AG10803 (cell line): Measurements from ENCODE around the gene LRP2BP.

Experiments
- DNase-seq: peaks from one replicate; pipeline ENCODE4 v3.0.0; 2010; ENCODE audit warnings: low read depth
- H3K4me3 ChIP-seq: 2 replicates; pipeline ENCODE4 v1.5.1; 2011; ENCODE audit warnings: mild to moderate bottlenecking, low read length, control low read depth
- TF ChIP-seq, protein P1 (sequence below): conservative IDR thresholded peaks from 2 replicates; pipeline ENCODE4 v1.5.1; 2011; ENCODE audit warnings: mild to moderate bottlenecking, low read length, control low read depth, inconsistent platforms

Gene LRP2BP

DNA sequence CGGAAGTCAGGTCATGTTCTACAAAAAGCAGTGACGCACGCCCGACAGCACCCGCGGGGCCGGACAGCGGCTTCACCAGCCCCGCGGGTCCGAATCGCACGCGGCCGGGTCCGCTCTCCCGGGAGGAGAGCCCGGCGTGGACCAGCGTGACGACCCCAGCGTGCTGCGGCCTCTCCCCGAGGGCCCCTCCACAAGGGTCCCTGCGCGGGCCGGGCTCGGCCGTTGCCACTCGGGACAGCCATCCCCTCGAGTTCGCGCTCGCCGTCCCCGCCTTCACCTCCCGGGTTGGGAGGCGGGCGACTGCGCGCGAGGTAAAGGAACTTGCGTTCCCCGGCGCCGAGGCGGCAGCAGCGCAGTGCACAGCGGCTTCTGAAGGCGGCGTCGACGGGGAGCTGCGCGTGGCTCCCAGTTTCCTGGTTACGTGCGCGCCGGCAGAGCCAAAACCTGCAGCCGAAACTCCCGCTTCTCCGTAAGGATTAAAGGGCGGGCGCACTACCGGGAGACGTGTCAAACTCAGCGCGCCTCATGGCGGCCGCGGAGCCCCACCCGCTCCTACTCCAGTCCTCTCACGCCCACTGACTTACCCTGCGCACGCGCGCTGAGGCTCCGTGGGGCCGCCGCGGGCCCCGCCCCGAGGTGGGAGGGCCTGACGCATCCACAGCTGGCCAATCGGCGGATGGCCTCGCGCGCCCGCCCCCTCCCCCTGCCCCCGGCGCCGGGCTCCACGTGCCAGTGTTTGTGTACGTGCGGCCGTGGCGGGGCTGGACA lies 416 bp upstream of the LRP2BP start:
- peak; percentile 98 for DNase-seq
- H3K4me3 ChIP-seq = peak overlapping the region; percentile 84
- TF ChIP-seq, protein P1, sequence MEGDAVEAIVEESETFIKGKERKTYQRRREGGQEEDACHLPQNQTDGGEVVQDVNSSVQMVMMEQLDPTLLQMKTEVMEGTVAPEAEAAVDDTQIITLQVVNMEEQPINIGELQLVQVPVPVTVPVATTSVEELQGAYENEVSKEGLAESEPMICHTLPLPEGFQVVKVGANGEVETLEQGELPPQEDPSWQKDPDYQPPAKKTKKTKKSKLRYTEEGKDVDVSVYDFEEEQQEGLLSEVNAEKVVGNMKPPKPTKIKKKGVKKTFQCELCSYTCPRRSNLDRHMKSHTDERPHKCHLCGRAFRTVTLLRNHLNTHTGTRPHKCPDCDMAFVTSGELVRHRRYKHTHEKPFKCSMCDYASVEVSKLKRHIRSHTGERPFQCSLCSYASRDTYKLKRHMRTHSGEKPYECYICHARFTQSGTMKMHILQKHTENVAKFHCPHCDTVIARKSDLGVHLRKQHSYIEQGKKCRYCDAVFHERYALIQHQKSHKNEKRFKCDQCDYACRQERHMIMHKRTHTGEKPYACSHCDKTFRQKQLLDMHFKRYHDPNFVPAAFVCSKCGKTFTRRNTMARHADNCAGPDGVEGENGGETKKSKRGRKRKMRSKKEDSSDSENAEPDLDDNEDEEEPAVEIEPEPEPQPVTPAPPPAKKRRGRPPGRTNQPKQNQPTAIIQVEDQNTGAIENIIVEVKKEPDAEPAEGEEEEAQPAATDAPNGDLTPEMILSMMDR = no peak

DNA sequence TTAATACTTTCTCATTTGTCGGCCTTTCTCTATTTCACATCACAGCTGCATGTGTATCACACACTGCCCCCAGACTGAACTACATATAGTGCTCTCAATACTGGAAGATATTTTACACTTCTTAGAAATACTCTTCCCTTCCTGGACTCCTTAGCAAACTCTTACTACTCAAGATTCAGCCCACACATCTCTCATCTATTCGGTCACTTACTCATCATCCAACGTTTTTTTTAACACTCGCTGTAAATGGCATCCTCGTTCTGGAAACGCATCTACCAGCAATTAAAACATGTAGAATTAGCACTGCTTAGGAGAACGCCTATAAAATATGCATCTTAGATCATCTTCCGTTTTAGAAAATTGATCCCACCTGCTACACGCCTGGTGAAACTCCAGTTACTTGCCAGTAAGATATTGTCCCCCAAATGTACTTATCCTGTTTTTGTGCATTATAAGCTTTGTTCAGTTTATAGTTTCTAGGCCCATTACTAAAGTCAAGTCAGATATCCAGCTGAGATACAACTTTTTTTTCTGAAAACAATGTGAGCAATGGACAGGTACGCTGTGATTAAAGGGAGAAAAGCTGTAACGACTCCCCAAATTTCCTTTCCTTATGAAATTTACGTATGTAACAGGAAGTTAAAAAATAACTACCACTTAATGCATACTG lies 1.0 kb downstream of the LRP2BP start:
- H3K4me3 ChIP-seq = peak overlapping the region; percentile 74
- DNase-seq = peak; percentile 12
- TF ChIP-seq, protein P1 = no peak

DNA sequence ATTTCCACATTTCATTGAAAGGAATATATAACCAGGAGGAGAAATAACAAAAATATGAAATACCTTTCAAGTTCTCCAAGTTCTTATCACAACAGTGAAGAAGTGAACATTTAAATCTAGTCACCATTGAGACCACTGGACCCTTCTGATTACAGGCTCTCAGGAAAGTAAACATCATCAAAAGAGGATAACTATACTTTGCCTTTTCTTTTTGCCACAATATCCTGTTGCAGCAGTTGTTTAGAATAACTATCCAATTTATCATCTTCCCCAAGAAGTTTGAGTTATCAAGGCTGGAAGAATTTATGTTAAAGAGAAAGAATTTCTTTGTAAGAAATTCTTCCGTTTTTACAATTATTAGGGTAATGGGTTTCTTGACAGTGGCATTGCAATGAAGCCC lies 3.6 kb downstream of the LRP2BP start:
- TF ChIP-seq, protein P1 = no peak
- H3K4me3 ChIP-seq = no peak overlapping the region
- no peak for DNase-seq

DNA sequence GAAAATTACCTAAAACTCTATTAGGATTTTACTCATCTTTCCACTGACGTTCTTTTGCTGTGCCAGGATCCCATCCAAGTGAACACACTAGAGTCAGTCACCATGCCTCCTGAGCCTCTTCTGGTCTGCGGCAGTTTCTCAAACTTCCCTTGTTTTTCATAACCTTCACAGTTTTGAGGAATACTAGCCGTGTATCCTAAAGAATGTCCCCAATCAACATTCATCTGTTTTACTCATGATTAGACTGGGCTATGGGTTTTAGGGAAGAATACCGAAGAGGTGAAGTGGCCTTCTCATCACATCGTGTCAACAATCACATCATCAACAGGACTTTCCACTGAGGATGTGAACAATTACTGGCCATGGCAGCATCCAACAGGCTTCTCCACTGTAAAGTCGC lies 4.8 kb downstream of the LRP2BP start:
- no peak overlapping the region for H3K4me3 ChIP-seq
- DNase-seq = no peak
- TF ChIP-seq, protein P1 = no peak

DNA sequence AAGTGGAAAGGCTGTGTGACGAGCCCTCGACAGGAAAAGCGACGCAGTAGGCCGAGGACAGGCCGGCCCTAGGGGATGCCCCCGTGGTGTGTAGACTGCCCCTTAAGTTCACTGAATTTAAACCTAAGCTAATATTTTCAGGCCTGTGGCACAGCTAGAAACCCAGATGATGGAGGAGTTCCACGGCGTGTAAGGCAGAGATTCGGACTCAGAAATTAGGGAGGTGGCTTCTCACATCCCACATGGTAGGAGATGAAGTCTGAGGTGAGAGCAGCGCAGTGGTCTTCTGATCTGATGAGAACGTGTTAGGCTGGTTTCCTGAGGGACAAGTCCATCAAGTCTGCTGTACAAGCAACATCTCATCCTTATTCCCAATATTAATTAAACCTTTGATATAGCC lies 7.8 kb downstream of the LRP2BP start:
- DNase-seq = no peak
- no peak overlapping the region for H3K4me3 ChIP-seq
- TF ChIP-seq, protein P1 = no peak

DNA sequence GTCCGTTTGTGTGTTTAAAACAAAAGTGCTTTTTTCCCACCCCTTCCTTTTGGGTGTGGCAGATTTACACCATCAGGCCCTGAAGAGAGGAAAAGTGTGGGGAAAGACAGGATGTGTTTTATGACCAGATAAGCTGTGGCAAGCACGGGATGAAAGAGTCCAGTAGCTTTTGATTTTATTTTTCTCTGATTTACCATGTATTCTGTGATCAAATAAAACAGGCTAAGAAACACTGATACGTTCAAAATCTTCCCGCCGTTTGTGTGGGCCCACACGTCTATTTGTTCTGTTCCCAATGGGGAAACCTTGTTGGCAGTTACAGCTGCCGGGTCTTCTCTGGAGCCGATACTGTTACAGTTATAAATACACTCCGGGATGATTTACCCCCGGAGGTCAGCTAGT lies 10.8 kb downstream of the LRP2BP start:
- no peak overlapping the region for H3K4me3 ChIP-seq
- DNase-seq = peak; percentile 5
- TF ChIP-seq, protein P1 = no peak

DNA sequence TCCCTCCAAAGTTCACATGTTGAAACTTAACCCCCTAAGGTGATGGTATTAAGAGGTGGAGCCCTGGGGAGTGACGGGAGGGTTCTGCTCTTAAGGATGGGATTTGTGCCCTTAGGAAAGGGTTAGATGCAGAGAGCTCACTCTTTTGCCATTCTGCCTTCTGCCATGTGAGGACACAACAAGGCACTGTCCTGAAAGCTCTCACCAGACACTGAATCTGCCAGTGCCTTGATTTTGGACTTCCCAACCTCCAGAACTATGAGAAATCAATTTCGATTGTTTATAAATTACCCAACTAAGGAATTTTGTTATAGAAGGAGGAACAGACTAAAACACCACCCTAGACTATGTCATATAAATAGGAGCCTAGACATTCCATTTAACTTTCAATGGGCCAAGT lies 11.7 kb downstream of the LRP2BP start:
- no peak for DNase-seq
- TF ChIP-seq, protein P1 = no peak
- H3K4me3 ChIP-seq = no peak overlapping the region
